Type B pancreatic cell (in vitro differentiated cells): Measurements from ENCODE around the gene LIMS2. TPM values are rescaled to one million over a fixed set of nuclear protein-coding genes. Genes with fewer than 3 reads are reported as not detected.

Experiments used
- DNase-seq: peaks from one replicate; pipeline ENCODE4 v3.0.0; 2021; ENCODE audit warnings: mixed read lengths; ENCODE audit not compliant: unreplicated experiment; ENCODE audit errors: extremely low spot score
- H3K27ac Mint-ChIP-seq: 2 replicates; pipeline ENCODE4 v1.8.0; 2021; ENCODE audit warnings: mild to moderate bottlenecking, mixed read lengths
- H3K27me3 Mint-ChIP-seq: 2 replicates; pipeline ENCODE4 v1.8.0; 2021; ENCODE audit warnings: mixed read lengths
- H3K36me3 Mint-ChIP-seq: 2 replicates; pipeline ENCODE4 v1.8.0; 2021; ENCODE audit warnings: mixed read lengths
- H3K4me1 Mint-ChIP-seq: one replicate; pipeline ENCODE4 v1.8.0; 2021; ENCODE audit warnings: mixed read lengths; ENCODE audit not compliant: unreplicated experiment
- H3K4me3 Mint-ChIP-seq: 2 replicates; pipeline ENCODE4 v1.8.0; 2021; ENCODE audit warnings: mild to moderate bottlenecking, mixed read lengths
- H3K9me3 Mint-ChIP-seq: 2 replicates; pipeline ENCODE4 v1.8.0; 2021; ENCODE audit warnings: mixed read lengths
- total RNA-seq: library from RNA; stranded (reverse); gene quantifications from 2 replicates; pipeline ENCODE4 v1.2.1, GENCODE V29; 2021; ENCODE audit warnings: low replicate concordance
- TF ChIP-seq, protein P1 (sequence below): fragments of 200-600 bp; sonication (generic); conservative IDR thresholded peaks from 2 replicates; pipeline ENCODE4 v1.5.0; 2021; ENCODE audit warnings: antibody characterized with exemption, mild to moderate bottlenecking

Gene LIMS2
- total RNA-seq, 1 donor from 2014 or later, result 13.1 TPM

DNA sequence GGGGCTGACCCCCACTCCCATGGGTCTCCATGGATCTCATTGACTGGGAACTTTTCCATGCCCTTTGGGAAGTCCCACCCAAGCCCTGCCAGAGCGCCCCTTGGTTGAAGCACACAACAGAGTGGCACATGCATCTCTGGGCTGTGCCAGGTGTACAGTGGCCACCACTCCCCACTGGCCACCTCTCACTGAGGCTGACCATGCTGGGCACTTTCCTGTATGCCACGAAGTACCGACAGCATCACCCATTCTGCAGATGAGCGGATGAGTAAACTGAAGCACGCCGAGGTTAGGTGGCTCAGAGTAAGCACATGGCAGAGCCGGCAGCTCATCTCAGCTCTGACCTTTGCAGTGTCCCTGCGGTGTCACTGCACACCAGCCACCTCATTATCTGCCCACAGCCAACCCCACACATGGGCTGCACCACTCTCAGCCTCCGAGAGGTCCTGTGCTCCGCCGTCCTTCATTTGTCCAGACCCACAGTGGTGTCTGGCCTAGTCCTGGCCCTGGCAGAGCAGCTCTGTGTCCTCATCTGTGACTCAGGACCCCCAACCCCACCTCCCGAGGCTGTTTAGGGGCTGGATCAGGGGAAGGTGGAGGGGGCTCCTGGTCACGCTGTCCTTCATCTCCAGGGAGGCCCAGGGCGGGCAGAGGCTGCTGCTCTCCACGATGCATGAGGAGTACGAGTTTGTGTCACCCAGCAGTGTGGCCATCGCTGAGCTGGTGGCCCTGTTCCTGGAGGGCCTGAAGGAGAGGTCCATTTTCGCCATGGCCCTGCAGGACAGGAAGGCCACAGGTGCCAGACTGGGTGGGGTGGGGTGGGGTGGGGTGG, 47.4 kb downstream of the LIMS2 start:
- Mint-ChIP-seq H3K4me3 (no peak overlapping the region), H3K4me1 (no peaks in the 10 kb centered on the region), H3K27me3 (peaks cover 3% of the 10 kb centered on the region), H3K9me3 (no peaks in the 10 kb centered on the region), H3K36me3 (no peaks in the 10 kb centered on the region), H3K27ac (no peak overlapping the region)
- TF ChIP-seq, protein P1, sequence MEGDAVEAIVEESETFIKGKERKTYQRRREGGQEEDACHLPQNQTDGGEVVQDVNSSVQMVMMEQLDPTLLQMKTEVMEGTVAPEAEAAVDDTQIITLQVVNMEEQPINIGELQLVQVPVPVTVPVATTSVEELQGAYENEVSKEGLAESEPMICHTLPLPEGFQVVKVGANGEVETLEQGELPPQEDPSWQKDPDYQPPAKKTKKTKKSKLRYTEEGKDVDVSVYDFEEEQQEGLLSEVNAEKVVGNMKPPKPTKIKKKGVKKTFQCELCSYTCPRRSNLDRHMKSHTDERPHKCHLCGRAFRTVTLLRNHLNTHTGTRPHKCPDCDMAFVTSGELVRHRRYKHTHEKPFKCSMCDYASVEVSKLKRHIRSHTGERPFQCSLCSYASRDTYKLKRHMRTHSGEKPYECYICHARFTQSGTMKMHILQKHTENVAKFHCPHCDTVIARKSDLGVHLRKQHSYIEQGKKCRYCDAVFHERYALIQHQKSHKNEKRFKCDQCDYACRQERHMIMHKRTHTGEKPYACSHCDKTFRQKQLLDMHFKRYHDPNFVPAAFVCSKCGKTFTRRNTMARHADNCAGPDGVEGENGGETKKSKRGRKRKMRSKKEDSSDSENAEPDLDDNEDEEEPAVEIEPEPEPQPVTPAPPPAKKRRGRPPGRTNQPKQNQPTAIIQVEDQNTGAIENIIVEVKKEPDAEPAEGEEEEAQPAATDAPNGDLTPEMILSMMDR, result no peak
- no peak for DNase-seq

DNA sequence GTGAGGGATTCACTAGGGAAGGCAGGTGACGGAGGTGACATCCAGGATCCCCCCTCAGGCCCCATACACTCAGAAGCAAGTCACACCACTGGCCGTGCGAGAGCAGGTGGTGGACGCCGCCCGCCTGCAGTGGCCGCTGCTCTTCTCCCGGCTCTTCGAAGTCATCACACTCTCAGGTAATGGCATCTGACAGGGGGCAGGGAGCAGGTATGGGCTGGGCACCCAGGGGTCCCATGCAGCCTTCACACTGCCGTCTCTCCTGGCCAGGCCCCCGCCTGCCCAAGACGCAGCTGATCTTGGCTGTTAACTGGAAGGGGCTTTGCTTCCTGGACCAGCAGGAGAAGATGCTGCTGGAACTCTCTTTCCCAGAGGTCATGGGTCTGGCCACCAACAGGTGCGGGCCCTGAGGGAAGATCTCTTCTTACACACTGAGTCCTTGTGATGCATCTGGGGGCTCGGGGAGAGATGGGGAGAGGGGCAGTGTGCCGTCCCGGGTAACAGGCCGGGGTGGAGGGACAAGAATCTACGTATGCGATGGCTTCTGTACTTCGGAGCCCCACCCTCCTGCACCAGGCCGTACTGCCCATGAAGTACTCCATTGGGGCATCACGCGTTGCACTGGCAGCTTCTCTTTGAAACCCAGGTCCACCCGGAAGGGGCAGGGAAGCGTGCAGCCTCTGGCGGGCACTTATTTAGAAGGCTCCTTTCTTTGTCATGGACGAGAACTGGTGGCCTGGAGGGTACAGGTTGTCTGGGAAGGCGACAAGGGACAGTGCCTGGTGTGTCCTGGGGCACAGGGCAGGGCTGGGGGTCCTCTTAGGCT, 48.2 kb downstream of the LIMS2 start:
- H3K9me3 Mint-ChIP-seq, result no peaks in the 10 kb centered on the region
- no peak overlapping the region for H3K27ac Mint-ChIP-seq
- H3K27me3 Mint-ChIP-seq, result peaks cover 3% of the 10 kb centered on the region
- no peaks in the 10 kb centered on the region for H3K4me1 Mint-ChIP-seq
- DNase-seq, result no peak
- TF ChIP-seq, protein P1, result no peak
- no peaks in the 10 kb centered on the region for H3K36me3 Mint-ChIP-seq
- no peak overlapping the region for H3K4me3 Mint-ChIP-seq

DNA sequence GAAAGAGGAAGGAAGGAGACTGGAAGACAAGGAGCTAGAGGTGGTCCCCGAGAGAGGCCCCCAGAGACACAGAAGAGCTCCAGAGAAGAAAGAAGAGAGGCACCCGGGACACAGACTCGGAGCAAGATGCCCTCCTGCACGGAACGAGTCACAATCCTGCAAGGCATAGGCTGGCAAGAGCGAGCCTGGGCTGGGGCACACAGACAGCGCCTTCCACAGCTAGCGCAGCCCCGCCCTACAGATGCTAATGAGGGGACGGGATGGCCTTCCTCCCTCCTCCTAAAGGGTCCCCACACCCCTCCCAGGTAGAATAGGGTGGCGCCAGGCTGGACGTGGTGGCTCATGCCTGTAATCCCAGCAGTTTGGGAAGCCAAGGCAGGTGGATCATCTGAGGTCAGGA, 49.2 kb downstream of the LIMS2 start:
- Mint-ChIP-seq H3K27ac (no peak overlapping the region), H3K4me3 (no peak overlapping the region), H3K9me3 (no peaks in the 10 kb centered on the region), H3K4me1 (no peaks in the 10 kb centered on the region), H3K36me3 (no peaks in the 10 kb centered on the region), H3K27me3 (peaks cover 3% of the 10 kb centered on the region)
- TF ChIP-seq, protein P1, result no peak
- DNase-seq, result no peak

DNA sequence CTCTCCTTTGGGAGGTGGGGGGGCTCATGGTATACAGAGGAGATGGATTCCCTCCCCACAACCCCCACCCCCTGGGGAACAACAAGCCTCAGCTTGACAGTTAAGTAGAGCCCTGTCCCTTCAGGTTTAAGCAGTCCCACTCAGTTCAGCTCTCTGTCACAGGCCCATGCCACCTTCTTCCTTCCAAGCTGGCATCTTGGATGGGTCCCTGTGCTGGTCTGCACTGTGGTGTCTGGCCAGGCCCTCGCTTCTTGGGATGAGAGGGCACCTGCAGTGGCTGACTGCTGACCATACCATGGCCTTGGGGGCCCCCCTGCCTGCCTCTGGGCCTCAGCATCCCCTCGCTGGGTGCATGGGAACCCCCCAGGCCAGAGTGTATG, 49.8 kb downstream of the LIMS2 start:
- Mint-ChIP-seq H3K4me3 (no peak overlapping the region), H3K36me3 (no peaks in the 10 kb centered on the region), H3K9me3 (no peaks in the 10 kb centered on the region), H3K27ac (no peak overlapping the region), H3K27me3 (peaks cover 3% of the 10 kb centered on the region), H3K4me1 (no peaks in the 10 kb centered on the region)
- TF ChIP-seq, protein P1, result no peak
- no peak for DNase-seq

DNA sequence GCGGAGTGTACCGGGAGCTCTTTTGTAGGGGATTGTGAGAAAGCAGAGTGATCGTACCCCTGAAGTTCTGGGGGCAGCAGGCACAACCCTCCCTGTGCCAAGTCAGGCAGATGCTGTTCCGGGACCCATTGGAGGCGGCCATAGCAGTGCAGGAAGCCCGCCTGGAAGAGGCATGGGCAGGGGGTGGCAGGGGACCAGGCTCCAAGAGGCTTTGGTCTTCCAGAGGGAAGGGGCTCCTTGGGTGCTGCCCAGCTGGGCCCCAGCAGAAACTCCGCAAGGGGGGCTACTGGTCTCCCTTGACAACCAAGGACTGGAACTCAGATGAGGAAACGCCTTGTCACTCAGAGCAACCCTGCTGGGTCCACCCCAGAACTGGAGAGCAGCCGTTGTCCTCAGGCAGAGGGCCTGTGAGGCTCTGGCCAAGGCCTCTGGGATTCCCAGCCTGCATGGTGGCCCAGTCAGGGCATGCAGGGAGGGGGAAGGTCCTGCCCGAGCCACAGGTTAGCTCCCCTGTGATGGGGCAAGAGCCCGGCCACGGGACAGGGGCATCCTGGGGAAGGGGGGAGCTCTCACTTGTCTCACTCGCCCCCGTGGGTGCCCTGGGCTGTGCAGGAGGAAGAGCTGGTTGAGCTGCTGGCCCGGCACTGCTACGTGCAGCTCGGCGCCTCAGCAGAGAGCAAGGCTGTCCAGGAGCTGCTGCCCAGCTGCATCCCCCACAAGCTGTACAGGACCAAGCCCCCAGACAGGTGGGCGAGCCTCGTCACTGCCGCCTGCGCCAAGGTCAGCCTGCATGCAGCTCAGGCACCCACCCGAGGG, 50.4 kb downstream of the LIMS2 start:
- Mint-ChIP-seq H3K27ac (no peak overlapping the region), H3K4me1 (no peaks in the 10 kb centered on the region), H3K9me3 (no peaks in the 10 kb centered on the region), H3K36me3 (no peaks in the 10 kb centered on the region), H3K4me3 (no peak overlapping the region), H3K27me3 (peaks cover 3% of the 10 kb centered on the region)
- no peak for DNase-seq
- TF ChIP-seq, protein P1, result no peak
